HFF-Myc (cell line): ENCODE results near the gene SHQ1.
"Not testable (repeated sequence)": the region's sequence is repeated elsewhere in the genome, so short reads cannot be mapped to it uniquely, and the experiment has no call there.

Source experiments
- DNase-seq: peaks from one replicate; pipeline ENCODE4 v3.0.0-alpha.2; 2011; ENCODE audit warnings: low read depth; ENCODE audit errors: extremely low read depth
- H3K4me3 ChIP-seq: replicated peaks from 2 replicates; pipeline ENCODE4 v1.5.1; 2011; ENCODE audit warnings: low read depth, mild to moderate bottlenecking, control low read depth, low read length
- TF ChIP-seq, protein P1 (sequence below): IDR thresholded peaks from 2 replicates; pipeline ENCODE4 v1.5.1; 2012; ENCODE audit warnings: mild to moderate bottlenecking, low read depth, low read length, control low read depth; ENCODE audit errors: missing control alignments

SHQ1 gene

DNA sequence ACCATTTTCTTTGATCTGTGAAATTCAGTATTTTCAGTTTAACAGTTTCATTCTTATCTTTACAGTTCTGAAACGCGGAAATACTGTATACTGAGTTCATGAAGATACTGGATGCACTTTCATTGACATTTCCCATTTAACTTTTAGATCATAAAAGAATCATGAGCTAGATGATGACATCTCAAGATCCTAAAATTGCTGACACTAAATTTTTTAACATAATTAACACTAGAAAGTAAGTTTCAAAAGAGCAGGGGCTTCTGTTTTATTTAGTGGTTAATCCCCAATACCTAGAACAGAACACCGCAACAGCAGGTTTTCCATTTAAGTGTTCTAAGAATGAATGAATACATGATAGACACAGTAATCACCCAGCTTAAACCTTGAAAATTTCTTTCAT lies 54.2 kb downstream of the SHQ1 start:
- no peak for DNase-seq
- TF ChIP-seq, protein P1, sequence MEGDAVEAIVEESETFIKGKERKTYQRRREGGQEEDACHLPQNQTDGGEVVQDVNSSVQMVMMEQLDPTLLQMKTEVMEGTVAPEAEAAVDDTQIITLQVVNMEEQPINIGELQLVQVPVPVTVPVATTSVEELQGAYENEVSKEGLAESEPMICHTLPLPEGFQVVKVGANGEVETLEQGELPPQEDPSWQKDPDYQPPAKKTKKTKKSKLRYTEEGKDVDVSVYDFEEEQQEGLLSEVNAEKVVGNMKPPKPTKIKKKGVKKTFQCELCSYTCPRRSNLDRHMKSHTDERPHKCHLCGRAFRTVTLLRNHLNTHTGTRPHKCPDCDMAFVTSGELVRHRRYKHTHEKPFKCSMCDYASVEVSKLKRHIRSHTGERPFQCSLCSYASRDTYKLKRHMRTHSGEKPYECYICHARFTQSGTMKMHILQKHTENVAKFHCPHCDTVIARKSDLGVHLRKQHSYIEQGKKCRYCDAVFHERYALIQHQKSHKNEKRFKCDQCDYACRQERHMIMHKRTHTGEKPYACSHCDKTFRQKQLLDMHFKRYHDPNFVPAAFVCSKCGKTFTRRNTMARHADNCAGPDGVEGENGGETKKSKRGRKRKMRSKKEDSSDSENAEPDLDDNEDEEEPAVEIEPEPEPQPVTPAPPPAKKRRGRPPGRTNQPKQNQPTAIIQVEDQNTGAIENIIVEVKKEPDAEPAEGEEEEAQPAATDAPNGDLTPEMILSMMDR = no peak
- no peak overlapping the region for H3K4me3 ChIP-seq

DNA sequence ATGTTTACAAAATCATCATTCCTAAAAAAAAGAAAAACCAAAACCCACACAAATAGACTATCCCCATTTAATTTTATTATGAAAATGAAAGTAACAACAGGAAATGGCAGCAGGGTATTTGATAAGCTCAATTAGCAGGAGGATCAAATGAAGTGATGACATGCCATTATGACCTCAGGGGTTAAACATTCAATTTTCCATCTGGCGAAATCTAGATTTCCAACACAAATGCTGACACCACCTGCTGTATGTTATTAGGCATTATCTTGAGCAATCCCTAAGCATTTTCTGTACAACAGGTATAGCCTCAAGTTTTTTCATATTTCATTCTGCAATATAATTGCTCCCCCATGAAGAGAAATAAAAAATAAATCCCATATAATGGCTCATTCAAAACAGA lies 57.1 kb downstream of the SHQ1 start:
- no peak for DNase-seq
- H3K4me3 ChIP-seq = no peak overlapping the region

GRCh38 chr3:72789786-72790185 lies 58.5 kb downstream of the SHQ1 start:
- DNase-seq = no peak
- TF ChIP-seq, protein P1 = no peak
- H3K4me3 ChIP-seq = no peak overlapping the region

More for the DNA sequence above, 57.1 kb downstream of the SHQ1 start:
- TF ChIP-seq, protein P1 = no peak

DNA sequence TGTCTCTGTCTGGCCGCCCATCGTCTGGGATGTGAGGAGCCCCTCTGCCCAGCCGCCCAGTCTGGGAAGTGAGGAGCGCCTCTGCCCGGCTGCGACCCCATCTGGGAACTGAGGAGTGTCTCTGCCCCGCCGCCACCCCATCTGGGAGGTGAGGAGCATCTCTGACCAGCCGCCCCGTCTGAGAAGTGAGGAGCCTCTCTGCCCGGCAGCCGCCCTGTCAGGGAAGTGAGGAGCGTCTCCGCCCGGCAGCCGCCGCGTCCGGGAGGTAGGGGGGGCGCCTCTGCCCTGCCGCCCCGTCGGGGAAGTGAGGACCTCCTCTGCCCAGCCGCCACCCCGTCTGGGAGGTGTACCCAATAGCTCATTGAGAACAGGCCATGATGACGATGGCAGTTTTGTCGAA lies 60.0 kb downstream of the SHQ1 start:
- DNase-seq, H3K4me3 ChIP-seq: not testable (repeated sequence)

DNA sequence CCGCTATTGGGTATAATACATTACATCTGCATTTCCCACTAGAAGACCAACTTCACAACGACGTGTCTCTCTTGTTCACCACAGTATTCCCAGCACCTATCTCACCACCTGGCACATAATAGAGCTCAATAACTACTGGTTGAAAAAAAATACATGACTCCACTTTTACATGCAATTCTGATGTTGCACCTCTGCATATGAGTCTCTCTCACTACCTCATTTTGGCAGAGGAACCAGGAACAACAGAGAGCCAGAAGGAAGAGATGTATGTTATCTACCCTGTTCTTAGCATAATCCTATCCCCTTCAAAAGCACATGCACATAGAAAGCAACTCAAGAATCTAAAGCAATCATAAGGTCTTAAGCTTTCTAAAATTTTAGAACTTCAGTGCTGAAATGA lies 61.6 kb downstream of the SHQ1 start:
- no peak for DNase-seq
- TF ChIP-seq, protein P1 = no peak
- H3K4me3 ChIP-seq = no peak overlapping the region

DNA sequence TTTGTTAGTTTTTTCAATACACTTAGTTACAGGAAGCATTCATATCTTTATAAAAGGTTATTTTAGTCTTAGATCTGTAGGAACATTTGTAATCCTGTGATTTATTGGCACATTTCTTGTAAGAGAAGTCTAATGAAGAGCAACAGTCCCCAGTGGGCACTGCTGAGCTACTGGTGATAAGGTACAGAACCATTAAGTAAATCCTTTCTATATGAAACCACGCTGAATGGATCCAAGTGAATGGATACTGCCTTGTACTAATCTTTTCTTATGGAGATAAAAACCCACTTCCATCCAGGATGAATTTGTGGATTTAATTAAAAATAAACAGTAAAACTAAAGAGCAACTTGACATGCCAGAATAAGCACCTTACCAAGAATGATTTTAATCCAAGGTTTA lies 64.0 kb downstream of the SHQ1 start:
- no peak overlapping the region for H3K4me3 ChIP-seq
- TF ChIP-seq, protein P1 = no peak
- DNase-seq = no peak

- no peak overlapping the region for H3K4me3 ChIP-seq
- TF ChIP-seq, protein P1 = no peak
- DNase-seq = no peak
These were observed 65.7 kb downstream of the SHQ1 start for GRCh38 chr3:72782521-72782920.
